ENCODE data around the gene MANBA.

The MANBA gene

DNA sequence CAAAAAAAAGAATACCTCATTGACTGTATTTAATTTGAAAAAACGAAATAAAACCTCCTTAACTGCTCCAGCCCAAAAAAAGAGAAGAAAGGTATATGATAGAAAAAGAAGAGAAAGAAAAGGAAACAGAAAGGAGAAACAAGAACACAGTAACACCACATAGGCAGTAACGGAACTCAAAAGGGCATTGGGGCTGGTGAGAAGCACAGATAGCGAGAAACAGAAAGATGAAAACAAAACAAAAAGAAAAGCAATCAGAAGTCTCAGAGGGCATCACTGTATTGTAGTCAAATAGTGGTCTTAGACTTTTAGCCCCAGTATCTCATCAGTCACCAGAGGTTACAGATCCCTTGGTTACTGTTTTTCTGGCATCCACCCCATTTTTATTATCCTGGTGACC is 171.0 kb downstream of the MANBA start:
- in situ Hi-C loops (cut with MboI; ENCODE audit: low pct_unique_long_range_greater_than_20kb, low sequenced_read_pairs, unreplicated experiment), result loop anchor here (10.0 kb wide), 1 partner anchor 85 kb away; the partner anchor contains the start of gene NFKB1
- DNase-seq (ENCODE audit: low spot score), result no peak
- TF ChIP-seq CTCF (IDR thresholded peaks at IDR 0.05; ENCODE audit: extremely low read depth, insufficient read depth, missing control alignments), result no peak

GRCh38 chr4:102586644-102587021 is 174.1 kb downstream of the MANBA start:
- no peak for DNase-seq (ENCODE audit: low spot score)
- in situ Hi-C loops (cut with MboI; ENCODE audit: low pct_unique_long_range_greater_than_20kb, low sequenced_read_pairs, unreplicated experiment), result loop anchor here (10.0 kb wide), 1 partner anchor 82 kb away; the partner anchor contains the start of gene NFKB1
- no peak for TF ChIP-seq CTCF (IDR thresholded peaks at IDR 0.05; ENCODE audit: extremely low read depth, insufficient read depth, missing control alignments)

DNA sequence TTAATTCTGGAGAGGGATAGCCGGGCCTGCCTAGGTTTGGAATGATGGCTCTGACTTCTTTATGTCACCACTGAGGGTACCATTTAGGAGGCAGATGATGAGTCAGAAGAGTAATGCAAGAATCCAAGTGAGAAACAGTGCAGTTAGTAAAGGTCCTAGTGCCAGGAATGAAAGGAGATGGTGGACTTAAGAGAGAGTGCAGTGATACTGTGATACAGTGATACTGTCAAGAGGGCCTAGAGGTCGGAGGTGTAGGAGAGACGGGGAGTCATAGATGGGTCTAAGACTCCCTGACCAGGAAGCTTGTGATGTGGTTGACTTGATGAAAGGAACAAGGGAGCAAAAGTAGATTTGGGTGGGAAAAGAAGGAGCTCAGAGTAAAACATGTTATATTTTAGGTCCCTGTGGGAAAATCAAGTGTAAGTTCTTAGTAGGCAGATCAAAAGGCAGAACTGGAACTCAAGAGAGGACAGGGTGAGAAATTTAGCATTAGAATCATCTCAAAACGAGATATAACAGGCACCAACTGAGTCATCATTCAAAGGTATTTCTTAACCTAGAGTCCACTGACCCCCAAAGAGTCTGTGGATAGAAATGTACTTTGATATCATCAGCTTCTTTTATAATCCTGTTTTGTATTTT is 174.6 kb downstream of the MANBA start:
- DNase-seq (ENCODE audit: low spot score), result no peak
- in situ Hi-C loops (cut with MboI; ENCODE audit: low pct_unique_long_range_greater_than_20kb, low sequenced_read_pairs, unreplicated experiment), result loop anchor here (10.0 kb wide), 1 partner anchor 81 kb away; the partner anchor contains the start of gene NFKB1
- TF ChIP-seq CTCF (IDR thresholded peaks at IDR 0.05; ENCODE audit: extremely low read depth, insufficient read depth, missing control alignments), result no peak

- DNase-seq (ENCODE audit: low spot score), result no peak
- in situ Hi-C loops (cut with MboI; ENCODE audit: low pct_unique_long_range_greater_than_20kb, low sequenced_read_pairs, unreplicated experiment), result loop anchor here (10.0 kb wide), 1 partner anchor 81 kb away; the partner anchor contains the start of gene NFKB1
- TF ChIP-seq CTCF (IDR thresholded peaks at IDR 0.05; ENCODE audit: extremely low read depth, insufficient read depth, missing control alignments), result no peak
These were observed 175.4 kb downstream of the MANBA start for GRCh38 chr4:102585329-102585728.

DNA sequence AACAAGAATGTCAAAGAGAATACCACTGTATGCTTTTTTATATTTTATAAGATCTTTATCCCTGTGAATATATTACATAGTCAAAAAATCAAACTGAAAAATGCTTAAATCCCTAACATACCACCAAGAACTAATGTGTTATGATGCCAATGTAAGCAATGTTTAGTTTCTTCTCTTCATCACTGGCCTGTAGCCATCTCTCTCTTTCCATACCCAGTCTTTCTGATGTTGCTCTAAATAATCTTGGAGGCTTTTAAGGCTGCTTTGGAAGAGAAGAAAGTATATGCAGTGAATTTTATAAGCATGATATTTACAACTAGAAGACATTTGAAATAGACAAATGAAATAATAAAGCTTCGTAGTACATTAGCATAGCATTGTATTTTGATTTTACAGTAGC is 176.7 kb downstream of the MANBA start:
- no peak for DNase-seq (ENCODE audit: low spot score)
- no peak for TF ChIP-seq CTCF (IDR thresholded peaks at IDR 0.05; ENCODE audit: extremely low read depth, insufficient read depth, missing control alignments)
- in situ Hi-C loops (cut with MboI; ENCODE audit: low pct_unique_long_range_greater_than_20kb, low sequenced_read_pairs, unreplicated experiment), result loop anchor here (10.0 kb wide), 1 partner anchor 79 kb away; the partner anchor contains the start of gene NFKB1
